ENCODE measurements around the gene ZNF280A. TPM values are rescaled to one million over a fixed set of nuclear protein-coding genes. Genes with fewer than 3 reads are reported as not detected.

ZNF280A gene
- total and polyA plus RNA-seq, 2 of the 8 experiments (the other 6 are each of a cell fraction or from before 2014, with no cell fraction given), result 0.09 to 0.61 TPM

GRCh38 chr22:22480940-22481339 is 39.1 kb downstream of the ZNF280A start:
- Histone ChIP-seq H3K4me2 (ENCODE audit: insufficient read depth in 1 of 2, low read depth in 2 of 2, low read length in 2 of 2) (no peak overlapping the region), H4K5ac (ENCODE audit: insufficient read length, low read depth, low read length) (no peak overlapping the region), H3K4me3 (ENCODE audit: extremely low read depth in 1 of 4, insufficient read depth in 2 of 4, low read depth in 3 of 4, low read length in 4 of 4) (no peak overlapping the region), H3K79me2 (ENCODE audit: control insufficient read depth in 1 of 2, insufficient read depth in 2 of 2, low read length in 2 of 2) (no peaks in the 10 kb centered on the region), H3K23ac (ENCODE audit: insufficient read length) (no peak overlapping the region), H3K9ac (replicated peaks in 1 of 4; ENCODE audit: extremely low read depth in 1 of 4, low read depth in 3 of 4, low read length in 3 of 4) (no peak overlapping the region), H3K9me3 (ENCODE audit: insufficient read depth in 2 of 2, low read depth in 1 of 2, low read length in 1 of 2) (no peaks in the 10 kb centered on the region), H3K79me1 (ENCODE audit: low read depth, low read length) (no peaks in the 10 kb centered on the region), H4K8ac (ENCODE audit: extremely low read depth, insufficient read depth, low read length) (no peak overlapping the region), H2AK5ac (ENCODE audit: low read depth, low read length) (no peak overlapping the region), H3K4ac (replicated peaks; ENCODE audit: insufficient read length, low read depth, low read length) (no peak overlapping the region), H3K56ac (replicated peaks; ENCODE audit: insufficient read length, low read depth, low read length) (no peak overlapping the region), H4K20me1 (replicated peaks in 1 of 2; ENCODE audit: control insufficient read depth in 1 of 2, insufficient read depth in 2 of 2, low read length in 2 of 2) (no peaks in the 10 kb centered on the region), H3K27ac (ENCODE audit: low read depth, low read length) (no peak overlapping the region), H3K27me3 (replicated peaks in 1 of 4; ENCODE audit: control insufficient read depth in 3 of 4, extremely low read depth in 1 of 4, insufficient read depth in 3 of 4, low read length in 3 of 4) (peaks cover 0 to 24% (median 5%) of the 10 kb centered on the region in 4 experiments; a peak in 4 of 7 replicates), H2BK12ac (ENCODE audit: low read depth, low read length) (no peak overlapping the region), H2BK120ac (replicated peaks; ENCODE audit: low read depth, low read length) (no peak overlapping the region), H3K23me2 (ENCODE audit: low read depth, low read length) (no peaks in the 10 kb centered on the region), H3K4me1 (replicated peaks in 1 of 4; ENCODE audit: control insufficient read depth in 3 of 4, insufficient read depth in 4 of 4, low read length in 3 of 4) (no peaks in the 10 kb centered on the region), H2BK5ac (ENCODE audit: low read depth, low read length) (no peak overlapping the region), H4K91ac (replicated peaks; ENCODE audit: insufficient read length, low read length) (no peak overlapping the region), H3K18ac (ENCODE audit: extremely low read depth, low read length) (no peak overlapping the region), H2AFZ (ENCODE audit: low read length) (no peak overlapping the region), H3K36me3 (ENCODE audit: control insufficient read depth in 2 of 4, insufficient read depth in 4 of 4, low read length in 3 of 4) (no peaks in the 10 kb centered on the region), H3K14ac (ENCODE audit: insufficient read length) (no peak overlapping the region), H2BK15ac (ENCODE audit: low read length) (no peak overlapping the region), H2BK20ac (ENCODE audit: low read length) (no peak overlapping the region)
- 88% methylated on average over 2 of the region's 2 CpGs; no CpG with 5 or more reads in 1 of the 2 experiments for WGBS, 2 experiments (ENCODE audit: extremely low coverage in 1 of 2, insufficient coverage in 1 of 2, insufficient read length in 1 of 2, insufficient replicate concordance in 2 of 2, low coverage in 1 of 2, low lambda C conversion rate in 2 of 2, missing lambda C conversion rate in 1 of 2)
- DNase-seq (ENCODE audit: low read depth in 1 of 2, low spot score in 2 of 2) (no peak), FAIRE-seq (no peak)
- POLR2A ChIA-PET (ENCODE audit: partially characterized antibody), result no interaction called here
- CTCF ChIA-PET (ENCODE audit: partially characterized antibody), result interaction anchor here (0.8 to 7.9 kb wide), 5 partner anchors 9 to 93 kb away, joined by 3 to 45 read pairs (median 3); no protein-coding TSS in a partner anchor
- TF ChIP-seq TBP (IDR thresholded peaks at IDR 0.05; ENCODE audit: low read depth, low read length) (no peak), NANOG (IDR thresholded peaks at IDR 0.05; ENCODE audit: insufficient read depth, low read depth, low read length, poor library complexity, severe bottlenecking) (no peak), SP4 (IDR thresholded peaks at IDR 0.05; ENCODE audit: low read length) (no peak), SP1 (IDR thresholded peaks at IDR 0.05; ENCODE audit: low read depth, low read length) (no peak), TAF1 (IDR thresholded peaks at IDR 0.05; ENCODE audit: low read depth, low read length) (no peak)

All from H1 (cell line).